T-helper 1 cell treated with Interleukin-12 subunit alpha and Interleukin-12 subunit beta and Interleukin-4 antibody, amounts not matched to agents 30 μg/mL and 1 μg/mL, for 36 hours (primary cell): ENCODE data around the gene UNC5C.
"Not testable (repeated sequence)": the region's sequence is repeated elsewhere in the genome, so short reads cannot be mapped to it uniquely, and the experiment has no call there.

ENCODE experiments used
- H3K27ac Mint-ChIP-seq: one replicate; pipeline ENCODE4 v1.8.0; 2021; ENCODE audit warnings: mild to moderate bottlenecking, mixed read lengths
- H3K27me3 Mint-ChIP-seq: one replicate; pipeline ENCODE4 v1.8.0; 2021; ENCODE audit warnings: low read depth, mixed read lengths
- H3K36me3 Mint-ChIP-seq: one replicate; pipeline ENCODE4 v1.8.0; 2021; ENCODE audit warnings: low read depth, mixed read lengths
- H3K4me1 Mint-ChIP-seq: one replicate; pipeline ENCODE4 v1.8.0; 2021; ENCODE audit warnings: low read depth, mixed read lengths
- H3K4me3 Mint-ChIP-seq: one replicate; pipeline ENCODE4 v1.8.0; 2021; ENCODE audit warnings: mild to moderate bottlenecking, moderate library complexity, mixed read lengths
- H3K9me3 Mint-ChIP-seq: one replicate; pipeline ENCODE4 v1.8.0; 2021; ENCODE audit warnings: mixed read lengths

The UNC5C gene

GRCh38 chr4:95139424-95139823 is 409.3 kb downstream of the UNC5C start:
- not testable (repeated sequence) for H3K27ac Mint-ChIP-seq, H3K4me1 Mint-ChIP-seq, H3K4me3 Mint-ChIP-seq, H3K36me3 Mint-ChIP-seq, H3K9me3 Mint-ChIP-seq
- H3K27me3 Mint-ChIP-seq, result peaks cover 10% of the 10 kb centered on the region

DNA sequence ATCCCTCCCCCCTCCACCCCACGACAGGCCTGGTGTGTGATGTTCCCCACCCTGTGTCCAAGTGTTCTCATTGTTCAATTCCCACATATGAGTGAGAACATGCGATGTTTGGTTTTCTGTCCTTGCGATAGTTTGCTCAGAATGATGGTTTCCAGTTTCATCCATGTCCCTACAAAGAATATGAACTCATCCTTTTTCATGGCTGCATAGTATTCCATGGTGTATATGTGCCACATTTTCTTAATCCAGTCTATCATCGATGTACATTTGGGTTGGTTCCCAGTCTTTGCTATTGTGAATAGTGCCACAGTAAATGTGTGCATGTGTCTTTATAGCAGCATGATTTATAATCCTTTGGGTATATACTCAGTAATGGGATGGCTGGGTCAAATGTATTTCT is 414.8 kb downstream of the UNC5C start:
- H3K4me3 Mint-ChIP-seq, H3K36me3 Mint-ChIP-seq, H3K27ac Mint-ChIP-seq: not testable (repeated sequence)

GRCh38 chr4:95129821-95130311 is 418.9 kb downstream of the UNC5C start:
- Mint-ChIP-seq H3K27me3 (peaks cover 10% of the 10 kb centered on the region), H3K9me3 (no peaks in the 10 kb centered on the region), H3K4me3 (no peak overlapping the region), H3K4me1 (no peaks in the 10 kb centered on the region), H3K27ac (no peak overlapping the region), H3K36me3 (no peaks in the 10 kb centered on the region)

More for the DNA sequence above, 414.8 kb downstream of the UNC5C start:
- not testable (repeated sequence) for H3K4me1 Mint-ChIP-seq, H3K9me3 Mint-ChIP-seq
- H3K27me3 Mint-ChIP-seq, result peaks cover 10% of the 10 kb centered on the region

DNA sequence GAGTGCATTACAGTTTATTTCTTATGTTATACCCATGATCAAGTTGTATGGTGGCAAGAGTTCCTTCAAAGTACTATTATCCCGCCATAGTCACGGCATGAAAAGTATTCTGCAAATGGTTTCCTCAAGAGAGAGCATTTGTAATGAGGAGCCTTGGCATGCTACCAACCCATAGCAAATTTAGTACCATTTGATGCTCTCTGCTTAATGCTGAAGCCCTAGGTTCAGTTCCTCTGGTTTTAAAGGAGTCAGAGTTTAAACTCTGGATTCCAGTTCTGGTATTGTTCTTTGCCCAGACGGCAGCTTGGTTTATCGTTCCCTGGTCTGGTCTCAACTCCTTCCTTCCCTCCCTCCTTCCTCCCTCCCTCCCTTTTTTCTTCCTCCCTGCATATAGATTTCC is 419.7 kb downstream of the UNC5C start:
- Mint-ChIP-seq H3K4me1 (no peaks in the 10 kb centered on the region), H3K27ac (no peak overlapping the region), H3K9me3 (no peaks in the 10 kb centered on the region), H3K36me3 (no peaks in the 10 kb centered on the region), H3K27me3 (peaks cover 10% of the 10 kb centered on the region), H3K4me3 (no peak overlapping the region)

DNA sequence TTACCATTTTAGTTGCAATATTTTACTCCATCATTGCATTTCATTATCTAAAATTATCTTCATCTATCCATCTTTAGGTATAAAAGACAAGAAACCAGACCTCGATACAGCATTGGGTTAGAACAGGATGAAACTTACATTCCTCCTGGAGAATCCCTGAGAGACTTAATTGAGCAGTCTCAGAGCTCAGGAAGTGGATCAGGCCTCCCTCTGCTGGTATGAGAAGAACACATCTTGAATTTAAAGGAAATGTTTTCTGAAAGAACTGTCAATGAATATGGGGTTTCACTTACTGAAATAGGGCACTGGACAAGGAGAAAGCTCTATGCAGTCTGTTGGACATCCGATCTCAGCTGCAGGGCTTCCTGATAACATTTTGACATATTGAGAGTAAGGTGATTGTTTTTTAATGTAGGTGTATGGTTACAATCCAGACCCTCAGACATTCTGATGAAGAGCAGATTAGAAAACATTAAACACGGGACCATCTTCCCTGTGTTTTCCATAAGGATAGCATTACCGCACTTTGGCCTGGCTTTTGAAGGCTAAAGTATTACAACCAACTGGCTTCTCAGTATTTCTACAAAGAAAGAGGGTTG is 423.8 kb downstream of the UNC5C start:
- Mint-ChIP-seq H3K27ac (no peak overlapping the region), H3K36me3 (no peaks in the 10 kb centered on the region), H3K4me3 (no peak overlapping the region), H3K27me3 (peaks cover 5% of the 10 kb centered on the region), H3K9me3 (no peaks in the 10 kb centered on the region), H3K4me1 (no peaks in the 10 kb centered on the region)

GRCh38 chr4:95122001-95122400 is 426.8 kb downstream of the UNC5C start:
- Mint-ChIP-seq H3K27me3 (peaks cover 5% of the 10 kb centered on the region), H3K36me3 (no peaks in the 10 kb centered on the region), H3K27ac (no peak overlapping the region), H3K9me3 (no peaks in the 10 kb centered on the region), H3K4me1 (no peaks in the 10 kb centered on the region), H3K4me3 (no peak overlapping the region)

GRCh38 chr4:95120456-95120855 is 428.3 kb downstream of the UNC5C start:
- H3K36me3 Mint-ChIP-seq, result no peaks in the 10 kb centered on the region
- no peak overlapping the region for H3K27ac Mint-ChIP-seq
- no peaks in the 10 kb centered on the region for H3K9me3 Mint-ChIP-seq
- H3K4me1 Mint-ChIP-seq, result no peaks in the 10 kb centered on the region
- H3K27me3 Mint-ChIP-seq, result peaks cover 5% of the 10 kb centered on the region
- H3K4me3 Mint-ChIP-seq, result no peak overlapping the region

DNA sequence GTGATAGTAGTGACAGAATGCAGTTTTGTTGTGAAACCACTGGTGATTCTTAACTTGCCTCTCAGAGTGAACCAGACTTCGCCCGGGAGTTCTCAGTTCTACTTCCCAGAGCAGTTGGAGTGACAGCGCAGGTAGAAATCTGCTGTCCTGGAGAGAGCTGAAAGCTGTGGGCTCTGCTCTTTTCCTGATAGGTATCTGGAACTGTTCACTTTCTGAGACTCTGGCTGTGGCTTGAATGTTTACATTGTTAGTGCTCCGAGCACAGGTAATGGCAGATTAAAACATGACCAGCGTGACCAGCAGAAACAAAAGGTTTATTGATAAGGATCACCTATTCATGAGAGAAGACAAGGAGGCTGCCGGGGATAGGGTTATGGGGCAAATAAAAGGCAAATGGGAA is 430.3 kb downstream of the UNC5C start:
- Mint-ChIP-seq H3K4me1 (no peaks in the 10 kb centered on the region), H3K36me3 (no peaks in the 10 kb centered on the region), H3K27ac (no peak overlapping the region), H3K9me3 (no peaks in the 10 kb centered on the region), H3K4me3 (no peak overlapping the region), H3K27me3 (peaks cover 5% of the 10 kb centered on the region)

DNA sequence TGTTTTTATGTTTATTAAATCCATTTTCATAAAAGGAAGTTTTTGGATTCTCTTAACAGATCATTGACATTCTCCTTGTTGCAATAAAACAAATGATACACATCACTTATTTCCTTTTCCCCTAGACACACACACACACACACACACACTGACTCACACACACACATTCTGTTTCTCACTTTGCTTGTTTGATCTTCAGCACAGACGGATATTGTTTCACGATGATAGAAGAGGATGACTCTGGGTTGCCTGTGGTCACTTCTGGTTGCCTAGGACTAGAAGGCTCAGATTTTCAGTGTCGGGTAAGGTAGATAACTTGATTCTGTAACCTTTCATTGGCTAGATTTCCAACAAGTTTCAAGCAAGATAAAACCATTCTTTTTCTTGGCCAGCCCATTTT is 434.3 kb downstream of the UNC5C start:
- H3K27me3 Mint-ChIP-seq, result no peaks in the 10 kb centered on the region
- H3K4me3 Mint-ChIP-seq, result no peak overlapping the region
- no peaks in the 10 kb centered on the region for H3K36me3 Mint-ChIP-seq

More for the DNA sequence above, 434.3 kb downstream of the UNC5C start:
- H3K9me3 Mint-ChIP-seq, result no peaks in the 10 kb centered on the region
- H3K4me1 Mint-ChIP-seq, result no peaks in the 10 kb centered on the region
- no peak overlapping the region for H3K27ac Mint-ChIP-seq
